Esophagus muscularis mucosa (tissue), 4 donors: ENCODE data around the gene PRKAR1B.

ENCODE experiments used
- EP300 ChIP-seq: sonication (generic); formaldehyde crosslinking; IDR thresholded peaks from one replicate; pipeline ENCODE4 v1.6.1; 2017; ENCODE audit warnings: antibody characterized with exemption
- POLR2A ChIP-seq: fragments of 450-650 bp; IDR thresholded peaks from one replicate; pipeline ENCODE4 v1.6.1; 2017; ENCODE audit warnings: antibody characterized with exemption, moderate library complexity, mild to moderate bottlenecking, low read depth
- TF ChIP-seq, protein P1 (sequence below), 3 experiments: fragments of 200-600 bp in 2 of 3; fragments of 450-650 bp in 1 of 3; sonication (generic) in 2 of 3; IDR thresholded peaks; one replicate each; pipeline ENCODE4 v1.5.1; 2017 to 2019; ENCODE audit warnings: antibody characterized with exemption in 3 of 3, mild to moderate bottlenecking in 2 of 3, moderate library complexity in 1 of 3

DNA sequence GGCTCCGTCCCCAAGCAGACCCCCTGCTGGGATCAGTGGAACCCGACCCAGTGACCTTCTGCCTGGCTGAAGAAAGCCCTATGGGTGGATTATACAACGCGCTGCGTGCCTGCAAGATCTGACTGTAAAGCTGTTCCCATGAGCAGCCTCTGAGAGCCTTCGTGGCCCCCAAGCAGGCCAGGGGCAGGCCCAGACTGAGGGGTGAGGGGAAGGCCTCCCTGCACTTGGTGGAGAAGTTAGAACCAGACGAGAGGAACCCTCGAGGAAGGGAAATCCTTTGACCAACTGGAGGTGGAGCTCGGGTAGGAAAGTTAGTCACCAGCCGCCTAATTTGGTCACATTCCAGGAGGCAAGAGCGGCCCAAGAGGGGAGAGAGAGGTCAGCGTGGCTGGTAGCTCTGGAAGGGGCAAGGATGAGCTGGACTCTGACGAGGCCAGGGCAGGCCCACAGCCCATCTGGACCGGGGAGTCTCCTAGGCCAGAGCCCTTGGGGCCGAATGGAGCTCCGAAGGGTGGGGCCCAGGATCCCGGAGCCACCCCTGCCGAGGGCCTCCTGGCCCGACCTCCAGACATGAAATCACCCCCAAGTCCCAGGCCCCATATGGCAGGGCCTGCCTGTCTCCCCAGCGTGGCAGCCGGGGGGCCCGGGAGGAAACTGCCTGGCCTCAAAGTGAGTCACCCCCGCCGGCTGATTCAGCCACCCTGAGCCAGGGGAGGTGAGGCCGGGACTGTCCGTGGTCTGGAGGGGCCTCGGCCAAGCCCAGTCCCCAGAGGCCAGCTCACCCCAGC lies 184.2 kb downstream of the PRKAR1B start:
- TF ChIP-seq, protein P1, sequence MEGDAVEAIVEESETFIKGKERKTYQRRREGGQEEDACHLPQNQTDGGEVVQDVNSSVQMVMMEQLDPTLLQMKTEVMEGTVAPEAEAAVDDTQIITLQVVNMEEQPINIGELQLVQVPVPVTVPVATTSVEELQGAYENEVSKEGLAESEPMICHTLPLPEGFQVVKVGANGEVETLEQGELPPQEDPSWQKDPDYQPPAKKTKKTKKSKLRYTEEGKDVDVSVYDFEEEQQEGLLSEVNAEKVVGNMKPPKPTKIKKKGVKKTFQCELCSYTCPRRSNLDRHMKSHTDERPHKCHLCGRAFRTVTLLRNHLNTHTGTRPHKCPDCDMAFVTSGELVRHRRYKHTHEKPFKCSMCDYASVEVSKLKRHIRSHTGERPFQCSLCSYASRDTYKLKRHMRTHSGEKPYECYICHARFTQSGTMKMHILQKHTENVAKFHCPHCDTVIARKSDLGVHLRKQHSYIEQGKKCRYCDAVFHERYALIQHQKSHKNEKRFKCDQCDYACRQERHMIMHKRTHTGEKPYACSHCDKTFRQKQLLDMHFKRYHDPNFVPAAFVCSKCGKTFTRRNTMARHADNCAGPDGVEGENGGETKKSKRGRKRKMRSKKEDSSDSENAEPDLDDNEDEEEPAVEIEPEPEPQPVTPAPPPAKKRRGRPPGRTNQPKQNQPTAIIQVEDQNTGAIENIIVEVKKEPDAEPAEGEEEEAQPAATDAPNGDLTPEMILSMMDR (IDR thresholded peaks at IDR 0.05): no peak
- TF ChIP-seq POLR2A (no peak), EP300 (no peak)
